ENCODE results near the gene KLHDC4. TPM values are rescaled to one million over a fixed set of nuclear protein-coding genes. Genes with fewer than 3 reads are reported as not detected.

The KLHDC4 gene
- polyA plus RNA-seq, 1 of the 3 experiments (the other 2 are of a cell fraction): 51.2 TPM

DNA sequence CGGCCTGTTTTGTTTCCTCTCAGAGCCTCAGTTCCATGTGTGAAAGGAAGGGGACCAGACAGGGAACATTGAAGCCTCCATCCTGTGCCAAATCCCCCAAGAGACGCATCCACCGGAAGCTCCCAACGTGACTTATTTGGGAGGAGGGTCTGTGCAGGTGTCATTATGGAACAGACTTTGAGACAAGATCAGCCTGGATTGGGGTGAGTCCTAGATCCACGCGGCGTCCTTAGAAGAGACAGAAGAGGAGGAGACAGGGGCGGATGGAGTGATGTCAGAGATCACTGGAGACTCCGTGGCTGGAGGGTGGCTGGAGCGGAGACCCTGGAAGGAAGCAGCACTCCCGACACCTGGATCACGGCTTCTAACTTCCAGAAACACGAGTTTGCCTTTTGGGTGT lies 80.0 kb downstream of the KLHDC4 start:
- no peak overlapping the region for H3K27ac ChIP-seq (ENCODE audit: low read depth in 2 of 2, low read length in 1 of 2)
- ChIA-PET CTCF (interaction anchor here (1.4 to 1.9 kb wide), 2 partner anchors 17 to 97 kb away, joined by 3 to 4 read pairs; no protein-coding TSS in a partner anchor), POLR2A (no interaction called here)
- TF ChIP-seq, protein P1, sequence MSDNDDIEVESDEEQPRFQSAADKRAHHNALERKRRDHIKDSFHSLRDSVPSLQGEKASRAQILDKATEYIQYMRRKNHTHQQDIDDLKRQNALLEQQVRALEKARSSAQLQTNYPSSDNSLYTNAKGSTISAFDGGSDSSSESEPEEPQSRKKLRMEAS (IDR thresholded peaks at IDR 0.05; ENCODE audit: low read depth): no peak
- TF ChIP-seq TCF12 (IDR thresholded peaks at IDR 0.05) (no peak), ELF1 (IDR thresholded peaks at IDR 0.05) (no peak), JUND (IDR thresholded peaks at IDR 0.05) (no peak), USF1 (IDR thresholded peaks at IDR 0.05; ENCODE audit: borderline replicate concordance, low read depth) (no peak), EP300 (IDR thresholded peaks at IDR 0.05; ENCODE audit: borderline replicate concordance in 1 of 2, low read depth in 1 of 2, low read length in 1 of 2) (no peak), NRF1 (IDR thresholded peaks at IDR 0.05; ENCODE audit: low read depth, low read length) (no peak), RFX5 (IDR thresholded peaks at IDR 0.05; ENCODE audit: low read length) (no peak)
- TF ChIP-seq, protein P2, sequence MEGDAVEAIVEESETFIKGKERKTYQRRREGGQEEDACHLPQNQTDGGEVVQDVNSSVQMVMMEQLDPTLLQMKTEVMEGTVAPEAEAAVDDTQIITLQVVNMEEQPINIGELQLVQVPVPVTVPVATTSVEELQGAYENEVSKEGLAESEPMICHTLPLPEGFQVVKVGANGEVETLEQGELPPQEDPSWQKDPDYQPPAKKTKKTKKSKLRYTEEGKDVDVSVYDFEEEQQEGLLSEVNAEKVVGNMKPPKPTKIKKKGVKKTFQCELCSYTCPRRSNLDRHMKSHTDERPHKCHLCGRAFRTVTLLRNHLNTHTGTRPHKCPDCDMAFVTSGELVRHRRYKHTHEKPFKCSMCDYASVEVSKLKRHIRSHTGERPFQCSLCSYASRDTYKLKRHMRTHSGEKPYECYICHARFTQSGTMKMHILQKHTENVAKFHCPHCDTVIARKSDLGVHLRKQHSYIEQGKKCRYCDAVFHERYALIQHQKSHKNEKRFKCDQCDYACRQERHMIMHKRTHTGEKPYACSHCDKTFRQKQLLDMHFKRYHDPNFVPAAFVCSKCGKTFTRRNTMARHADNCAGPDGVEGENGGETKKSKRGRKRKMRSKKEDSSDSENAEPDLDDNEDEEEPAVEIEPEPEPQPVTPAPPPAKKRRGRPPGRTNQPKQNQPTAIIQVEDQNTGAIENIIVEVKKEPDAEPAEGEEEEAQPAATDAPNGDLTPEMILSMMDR (IDR thresholded peaks at IDR 0.05): no peak
- H3K79me2 ChIP-seq (ENCODE audit: insufficient read depth): no peaks in the 10 kb centered on the region
- no peaks in the 10 kb centered on the region for H4K20me1 ChIP-seq (ENCODE audit: insufficient read depth)
- no peaks in the 10 kb centered on the region for H3K9me3 ChIP-seq
- H3K4me3 ChIP-seq (ENCODE audit: low read depth in 2 of 2, low read length in 1 of 2): no peak overlapping the region
- H2AFZ ChIP-seq (ENCODE audit: low read depth): no peak overlapping the region
- no peak for DNase-seq
- H3K36me3 ChIP-seq (replicated peaks in 1 of 2; ENCODE audit: control insufficient read depth in 1 of 2, insufficient read depth in 2 of 2, low read length in 1 of 2): no peaks in the 10 kb centered on the region
- WGBS (ENCODE audit: low lambda C conversion rate): 73% methylated on average over 13 of the region's 13 CpGs
- no peaks in the 10 kb centered on the region for H3K9me2 ChIP-seq
- no peaks in the 10 kb centered on the region; the same call in 1 of the 2 replicates for H3K27me3 ChIP-seq (ENCODE audit: insufficient read depth)
- H3K4me1 ChIP-seq (ENCODE audit: control insufficient read depth in 1 of 2, insufficient read depth in 2 of 2, low read depth in 1 of 2, low read length in 1 of 2): peaks cover 0 to 3% of the 10 kb centered on the region in 2 experiments; a peak in 1 of 4 replicates
- H3F3A ChIP-seq (replicated peaks; ENCODE audit: insufficient read depth): no peaks in the 10 kb centered on the region
- H3K4me2 ChIP-seq: no peak overlapping the region
- no peak overlapping the region for H3K9ac ChIP-seq

- ChIA-PET POLR2A (no interaction called here), CTCF (interaction anchor here (1.4 to 1.9 kb wide), 2 partner anchors 17 to 96 kb away, joined by 3 to 4 read pairs; no protein-coding TSS in a partner anchor)
- no peaks in the 10 kb centered on the region for H3F3A ChIP-seq (replicated peaks; ENCODE audit: insufficient read depth)
- H3K27me3 ChIP-seq (ENCODE audit: insufficient read depth): no peaks in the 10 kb centered on the region; the same call in 1 of the 2 replicates
- H3K4me1 ChIP-seq (ENCODE audit: control insufficient read depth in 1 of 2, insufficient read depth in 2 of 2, low read depth in 1 of 2, low read length in 1 of 2): peaks cover 0 to 3% of the 10 kb centered on the region in 2 experiments; a peak in 1 of 4 replicates
- H3K9ac ChIP-seq: no peak overlapping the region
- no peak overlapping the region for H3K4me2 ChIP-seq
- no peaks in the 10 kb centered on the region for H3K9me3 ChIP-seq
- TF ChIP-seq TEAD4 (IDR thresholded peaks at IDR 0.05; ENCODE audit: borderline replicate concordance, insufficient read depth) (no peak), SIN3A (IDR thresholded peaks at IDR 0.05; ENCODE audit: borderline replicate concordance, low read depth, low read length) (no peak), NFIC (IDR thresholded peaks at IDR 0.05; ENCODE audit: borderline replicate concordance) (no peak), RAD21 (IDR thresholded peaks at IDR 0.05; ENCODE audit: low read length) (no peak)
- no peak overlapping the region for H3K27ac ChIP-seq (ENCODE audit: low read depth in 2 of 2, low read length in 1 of 2)
- no peaks in the 10 kb centered on the region for H3K79me2 ChIP-seq (ENCODE audit: insufficient read depth)
- H2AFZ ChIP-seq (ENCODE audit: low read depth): no peak overlapping the region
- no peaks in the 10 kb centered on the region for H4K20me1 ChIP-seq (ENCODE audit: insufficient read depth)
- 80% methylated on average over 19 of the region's 19 CpGs for WGBS (ENCODE audit: low lambda C conversion rate)
- no peaks in the 10 kb centered on the region for H3K9me2 ChIP-seq
- no peak overlapping the region for H3K4me3 ChIP-seq (ENCODE audit: low read depth in 2 of 2, low read length in 1 of 2)
- no peaks in the 10 kb centered on the region for H3K36me3 ChIP-seq (replicated peaks in 1 of 2; ENCODE audit: control insufficient read depth in 1 of 2, insufficient read depth in 2 of 2, low read length in 1 of 2)
- no peak for DNase-seq
Measured at GRCh38 chr16:87685405-87685755, 80.4 kb downstream of the KLHDC4 start.

Measured in SK-N-SH (cell line).